Psoas muscle (tissue), 8 donors: ENCODE results near the gene CCT8. TPM values are rescaled to one million over a fixed set of nuclear protein-coding genes. Genes with fewer than 3 reads are reported as not detected.
A peak's percentile ranks its signal among the peaks of the same experiment; 100 is the strongest.

ENCODE experiments used
- ATAC-seq, 4 donors: fragments of 200-7000 bp; cut with Tn5 transposase; one replicate each; pipeline ENCODE4 v1.9.1; 2020; ENCODE audit warnings: moderate library complexity in 3 of 4, mild to moderate bottlenecking in 2 of 4
- DNase-seq, 2 donors: peaks; one replicate each; pipeline ENCODE4 v3.0.0-alpha.2; 2020
- H3K27ac ChIP-seq: fragments of 200-600 bp; one replicate; pipeline ENCODE4 v1.8.0; 2022
- H3K27me3 ChIP-seq, 3 donors: fragments of 200-600 bp in 1 of 3; one replicate each; pipeline versions ENCODE4 v1.6.1 to v1.8.0; 2013 to 2022; ENCODE audit warnings: low read length in 2 of 3, mild to moderate bottlenecking in 2 of 3, moderate library complexity in 1 of 3; ENCODE audit not compliant: insufficient read depth in 3 of 3
- H3K36me3 ChIP-seq, 2 donors: fragments of 200-600 bp in 1 of 2; one replicate each; pipeline versions ENCODE4 v1.6.1 to v1.8.0; 2013 to 2022; ENCODE audit warnings: low read depth in 1 of 2, mild to moderate bottlenecking in 1 of 2, moderate library complexity in 1 of 2; ENCODE audit not compliant: insufficient read depth in 1 of 2
- H3K4me1 ChIP-seq: fragments of 200-600 bp; one replicate; pipeline ENCODE4 v1.8.0; 2022
- H3K4me3 ChIP-seq: fragments of 200-600 bp; one replicate; pipeline ENCODE4 v1.8.0; 2022; ENCODE audit warnings: mild to moderate bottlenecking
- H3K9me3 ChIP-seq: fragments of 200-600 bp; one replicate; pipeline ENCODE4 v1.8.0; 2022
- WGBS, 3 donors: extraction: QIAGEN DNeasy Blood & Tissue Kit; methylation state at CpG; one replicate each; pipeline versions ENCODE4 v1.1.6 to v1.1.7; 2013; 5-methylcytosine and 5-hydroxymethylcytosine counted together
- intact Hi-C, 2 donors: fragments of 100-400 bp; cut with DNase I; formaldehyde crosslinking; loops; one replicate each; pipeline versions ENCODE4 v1.11.0 to v1.14.2; 2022
- polyA plus RNA-seq, 3 donors: library from polyadenylated mRNA; stranded (reverse); fragments of 200-250 nt; gene quantifications; one replicate each; pipeline ENCODE4 v1.2.3, GENCODE V29; 2013
- total RNA-seq, 4 donors: library from RNA; stranded (reverse); fragmentation: NEBNext Ultra II Directional in 2 of 4; extraction: Animal tissue kit (Norgen Biotek cat#: 25700) in 2 of 4; gene quantifications; one replicate each; pipeline versions ENCODE4 v1.2.1 to v1.2.4, GENCODE V29; 2021 to 2023
- TF ChIP-seq, protein P1 (sequence below): fragments of 200-600 bp; IDR thresholded peaks from one replicate; pipeline ENCODE4 v1.8.0; 2022; ENCODE audit warnings: antibody characterized with exemption
- donor health status: healthy with polysubstance abuse.
- donor health status: DM: no; HTN: no; CAD: no; lungs with moderate emphysema.
- donor health status: Bipolar disorder and iron deficiency.
- donor health status: healthy.
- donor health status: DM: yes; HTN: yes; CAD: no.
- donor health status: DM: no; HTN: no; CAD: no.
- donor health status: DM: no; HTN: no; CAD: no.
- donor health status: DM: yes; HTN: yes; CAD: no.

The CCT8 gene
- total and polyA plus RNA-seq, 7 donors, result 124 to 251 (median 138) TPM

DNA sequence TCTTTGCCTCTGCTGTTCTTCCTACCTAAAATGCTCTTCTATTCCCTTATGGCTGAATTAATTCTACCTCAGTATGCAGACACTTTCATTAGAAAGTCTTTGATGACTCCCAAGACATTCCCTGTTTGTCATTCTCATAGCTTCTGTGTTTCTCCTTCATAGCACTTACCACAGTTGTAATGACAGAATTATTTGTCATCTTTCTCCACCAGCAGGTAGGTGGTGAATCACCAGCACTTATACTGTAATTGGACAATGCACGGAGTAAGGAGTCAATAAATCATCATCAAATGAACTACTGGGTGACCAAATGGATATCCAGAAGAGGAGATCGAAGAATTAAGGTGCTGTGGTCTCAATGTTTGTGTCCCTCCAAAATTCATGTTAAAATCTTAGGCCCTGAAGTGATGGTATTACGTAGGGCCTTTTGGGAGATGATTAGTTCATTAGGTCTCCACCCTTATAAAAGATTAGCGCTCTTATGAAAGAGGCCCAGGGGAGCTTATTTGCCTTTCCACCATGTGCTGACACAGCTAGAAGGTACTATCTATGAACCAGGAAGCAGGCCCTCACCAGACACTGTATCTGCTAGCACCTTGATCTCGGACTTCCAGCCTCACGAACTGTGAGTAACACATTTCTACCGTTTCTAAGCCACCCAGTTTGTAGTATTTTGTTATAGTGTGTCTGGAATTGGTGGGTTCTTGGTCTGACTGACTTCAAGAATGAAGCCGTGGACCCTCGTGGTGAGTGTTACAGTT is 2.4 kb upstream of the CCT8 start:
- TF ChIP-seq, protein P1, sequence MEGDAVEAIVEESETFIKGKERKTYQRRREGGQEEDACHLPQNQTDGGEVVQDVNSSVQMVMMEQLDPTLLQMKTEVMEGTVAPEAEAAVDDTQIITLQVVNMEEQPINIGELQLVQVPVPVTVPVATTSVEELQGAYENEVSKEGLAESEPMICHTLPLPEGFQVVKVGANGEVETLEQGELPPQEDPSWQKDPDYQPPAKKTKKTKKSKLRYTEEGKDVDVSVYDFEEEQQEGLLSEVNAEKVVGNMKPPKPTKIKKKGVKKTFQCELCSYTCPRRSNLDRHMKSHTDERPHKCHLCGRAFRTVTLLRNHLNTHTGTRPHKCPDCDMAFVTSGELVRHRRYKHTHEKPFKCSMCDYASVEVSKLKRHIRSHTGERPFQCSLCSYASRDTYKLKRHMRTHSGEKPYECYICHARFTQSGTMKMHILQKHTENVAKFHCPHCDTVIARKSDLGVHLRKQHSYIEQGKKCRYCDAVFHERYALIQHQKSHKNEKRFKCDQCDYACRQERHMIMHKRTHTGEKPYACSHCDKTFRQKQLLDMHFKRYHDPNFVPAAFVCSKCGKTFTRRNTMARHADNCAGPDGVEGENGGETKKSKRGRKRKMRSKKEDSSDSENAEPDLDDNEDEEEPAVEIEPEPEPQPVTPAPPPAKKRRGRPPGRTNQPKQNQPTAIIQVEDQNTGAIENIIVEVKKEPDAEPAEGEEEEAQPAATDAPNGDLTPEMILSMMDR, result no peak
- Histone ChIP-seq H3K9me3 (no peaks in the 10 kb centered on the region), H3K4me3 (no peak overlapping the region), H3K27me3 (no peaks in the 10 kb centered on the region), H3K36me3 (peaks cover 0 to 5% of the 10 kb centered on the region in 2 donors), H3K27ac (no peak overlapping the region), H3K4me1 (peaks cover 15% of the 10 kb centered on the region)
- WGBS, 3 donors, result 93 to 95% (median 93%) methylated on average over 9 of the region's 9 CpGs
- DNase-seq, result no peak
- no peak for ATAC-seq
- intact Hi-C loops, result no loop called here

DNA sequence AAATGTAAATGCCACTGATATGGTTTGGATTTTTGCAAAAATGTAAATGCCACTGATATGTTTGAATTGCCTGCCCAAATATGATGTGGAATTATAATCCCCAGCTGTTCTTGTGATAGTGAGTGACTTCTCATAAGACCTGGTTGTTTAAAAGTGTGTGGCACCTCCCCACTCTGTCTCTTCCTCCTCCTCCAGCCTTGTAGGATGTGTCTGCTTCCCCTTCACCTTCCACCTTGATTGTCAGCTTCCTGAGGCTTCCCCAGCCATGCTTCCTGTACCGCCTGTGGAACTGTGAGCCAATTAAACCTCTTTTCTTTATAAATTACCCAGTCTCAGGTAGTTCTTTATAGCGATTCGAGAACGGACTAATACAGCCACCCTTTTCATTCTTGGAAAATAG is 1.3 kb upstream of the CCT8 start:
- 91 to 92% (median 91%) methylated on average over 4 of the region's 4 CpGs for WGBS, 3 donors
- Histone ChIP-seq H3K27me3 (no peaks in the 10 kb centered on the region), H3K36me3 (peaks cover 0 to 16% of the 10 kb centered on the region in 2 donors), H3K4me3 (no peak overlapping the region), H3K9me3 (no peaks in the 10 kb centered on the region), H3K27ac (peak overlapping the region; percentile 98), H3K4me1 (peaks cover 23% of the 10 kb centered on the region)
- ATAC-seq, result no peak
- DNase-seq, result no peak
- intact Hi-C loops, result loop anchor here in 1 of 2 donors (5.0 kb wide), 1 partner anchor 47 kb away; no protein-coding TSS in a partner anchor
- TF ChIP-seq, protein P1, result no peak

DNA sequence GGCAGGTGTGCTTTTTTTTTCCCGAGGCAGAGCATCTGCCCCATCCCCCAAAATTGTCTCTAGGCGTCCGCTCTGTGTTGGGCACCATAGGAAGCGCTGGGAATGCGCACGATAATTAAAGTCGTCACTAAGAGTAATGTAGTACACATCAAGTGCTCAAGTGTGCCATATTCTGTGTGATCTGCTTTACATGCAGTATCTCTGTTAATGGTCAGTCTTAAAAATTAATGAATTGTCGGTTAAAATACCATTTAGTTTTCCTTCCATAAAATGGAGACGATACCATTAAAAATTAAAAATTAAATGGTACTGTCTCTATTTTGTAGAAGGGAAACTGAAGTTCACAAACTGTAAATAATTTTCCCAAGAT is 544 bp upstream of the CCT8 start:
- TF ChIP-seq, protein P1, result no peak
- Histone ChIP-seq H3K36me3 (peaks cover 0 to 24% of the 10 kb centered on the region in 2 donors), H3K27me3 (no peaks in the 10 kb centered on the region), H3K9me3 (no peaks in the 10 kb centered on the region), H3K27ac (peak overlapping the region; percentile 98), H3K4me1 (peaks cover 23% of the 10 kb centered on the region), H3K4me3 (peak overlapping the region; percentile 93)
- DNase-seq (no peak), ATAC-seq (peak; percentile 39 to 60 (median 43))
- 7 to 8% (median 7%) methylated on average over 9 of the region's 9 CpGs for whole genome bisulfite sequencing, 3 donors
- intact Hi-C loops, result loop anchor here in 1 of 2 donors (5.0 kb wide), 1 partner anchor 47 kb away; no protein-coding TSS in a partner anchor

DNA sequence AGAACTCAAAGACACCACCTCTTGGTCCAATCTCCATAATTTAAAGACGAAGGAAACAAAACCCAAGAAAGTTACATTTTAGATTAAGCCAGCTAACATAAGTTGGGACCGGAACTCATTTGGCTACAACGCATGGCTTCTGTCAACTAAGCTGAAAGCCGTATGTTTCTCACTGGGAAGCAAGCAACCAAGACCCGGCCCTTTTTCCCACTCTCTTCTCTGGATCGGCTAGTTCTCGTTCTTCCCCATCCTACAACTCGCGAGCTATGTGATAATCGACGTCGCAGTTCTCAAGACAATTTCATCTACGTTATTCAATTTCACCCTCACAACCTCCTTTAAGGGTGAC is 601 bp downstream of the CCT8 start:
- 0 to 1% (median 1%) methylated on average over 13 of the region's 13 CpGs for WGBS, 3 donors
- peak overlapping the region; percentile 98 for H3K27ac ChIP-seq
- H3K36me3 ChIP-seq, result peaks cover 0 to 35% of the 10 kb centered on the region in 2 donors
- ATAC-seq (no peak), DNase-seq (no peak)
- no peaks in the 10 kb centered on the region for H3K27me3 ChIP-seq
- H3K4me3 ChIP-seq, result peak overlapping the region; percentile 93
- H3K4me1 ChIP-seq, result peaks cover 23% of the 10 kb centered on the region
- no peaks in the 10 kb centered on the region for H3K9me3 ChIP-seq
- intact Hi-C loops, result loop anchor here in 1 of 2 donors (5.0 kb wide), 1 partner anchor 46 kb away; no protein-coding TSS in a partner anchor
- TF ChIP-seq, protein P1, result no peak
